Measurements from ENCODE around the gene L3MBTL1.
"Not testable (repeated sequence)": the region's sequence is repeated elsewhere in the genome, so short reads cannot be mapped to it uniquely, and the experiment has no call there.

L3MBTL1 gene

DNA sequence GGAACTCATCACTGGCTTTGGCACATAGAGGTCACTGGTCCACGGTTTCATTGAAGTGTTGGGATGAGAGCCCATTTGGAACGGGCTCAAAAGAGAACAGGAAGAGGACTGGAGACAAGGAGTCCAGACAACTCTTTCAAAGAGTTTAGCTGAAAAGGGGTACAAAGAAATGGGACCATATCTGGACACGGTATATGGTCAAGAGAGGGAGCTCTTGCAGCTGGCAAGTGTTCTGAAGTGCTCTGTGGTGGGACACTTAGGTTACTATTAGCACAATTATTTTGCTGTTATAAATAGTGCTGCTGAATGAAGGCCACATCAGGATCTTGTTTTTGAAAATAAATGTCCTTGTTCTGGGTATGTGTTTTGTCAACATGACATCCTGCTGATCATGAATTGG, 55.9 kb downstream of the L3MBTL1 start:
- no peak for FAIRE-seq

- FAIRE-seq: no peak
Observed at GRCh38 chr20:43563991-43564390, 56.5 kb downstream of the L3MBTL1 start.

DNA sequence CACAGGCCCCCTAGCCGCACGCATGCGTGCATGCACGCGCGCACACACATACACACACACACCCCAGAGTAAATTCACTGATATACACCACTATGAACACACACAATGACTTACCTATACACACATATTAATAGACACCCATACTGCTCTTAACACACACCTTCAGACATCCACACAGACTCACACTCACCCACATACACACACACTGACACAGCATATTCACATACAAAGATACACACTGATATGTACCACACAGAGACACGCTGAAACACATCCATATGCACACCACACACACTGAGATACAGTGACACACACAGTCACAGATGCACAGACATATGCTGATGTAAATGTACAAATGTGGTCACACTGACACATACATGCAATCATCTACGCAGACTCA, 57.0 kb downstream of the L3MBTL1 start:
- no peak for FAIRE-seq

DNA sequence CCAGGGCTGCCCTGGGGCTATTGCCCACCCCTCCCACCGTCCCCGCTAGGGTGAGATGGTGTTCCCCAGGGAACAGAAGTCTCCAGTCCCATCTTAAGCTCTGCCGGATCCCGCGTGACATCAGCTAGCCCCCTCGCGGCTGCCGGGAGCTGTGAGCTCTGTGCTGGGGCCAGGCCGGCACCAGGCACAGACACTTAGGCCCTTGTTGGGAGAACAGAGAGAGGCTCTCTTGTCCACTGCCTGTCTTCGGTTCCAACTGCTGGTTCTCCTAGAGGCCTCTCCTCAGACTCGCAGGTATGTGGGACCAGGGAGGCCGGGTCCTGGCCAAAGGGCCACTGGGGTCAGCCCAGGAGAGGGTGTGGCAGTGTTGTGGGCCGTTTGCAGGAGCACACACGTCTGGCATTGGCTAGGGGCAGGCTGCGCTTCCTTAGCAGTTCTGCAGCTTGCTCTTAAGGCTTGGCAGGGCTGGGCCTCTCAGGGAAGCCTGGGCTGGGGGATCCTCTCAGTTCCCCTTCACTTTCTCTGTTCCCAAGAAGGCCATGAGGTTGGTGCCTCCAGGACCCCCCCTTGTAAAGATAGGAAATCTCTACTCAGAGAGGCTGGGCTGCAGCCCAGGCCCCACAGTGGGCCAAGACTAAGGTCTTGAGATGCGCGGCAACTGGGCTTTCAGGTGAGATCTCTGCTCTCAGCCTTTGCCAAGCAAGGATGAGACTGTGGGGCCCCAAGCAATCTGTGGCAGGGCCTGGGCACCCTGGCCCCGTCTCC, 57.7 kb downstream of the L3MBTL1 start:
- no peak for FAIRE-seq

- no peak for FAIRE-seq
Observed at GRCh38 chr20:43565758-43566104, 58.2 kb downstream of the L3MBTL1 start.

- FAIRE-seq: no peak
Observed at GRCh38 chr20:43567477-43567876, 60.0 kb downstream of the L3MBTL1 start.

GRCh38 chr20:43568706-43569105, 61.2 kb downstream of the L3MBTL1 start:
- FAIRE-seq: no peak

- no peak for FAIRE-seq
Observed at GRCh38 chr20:43569282-43569681, 61.8 kb downstream of the L3MBTL1 start.

DNA sequence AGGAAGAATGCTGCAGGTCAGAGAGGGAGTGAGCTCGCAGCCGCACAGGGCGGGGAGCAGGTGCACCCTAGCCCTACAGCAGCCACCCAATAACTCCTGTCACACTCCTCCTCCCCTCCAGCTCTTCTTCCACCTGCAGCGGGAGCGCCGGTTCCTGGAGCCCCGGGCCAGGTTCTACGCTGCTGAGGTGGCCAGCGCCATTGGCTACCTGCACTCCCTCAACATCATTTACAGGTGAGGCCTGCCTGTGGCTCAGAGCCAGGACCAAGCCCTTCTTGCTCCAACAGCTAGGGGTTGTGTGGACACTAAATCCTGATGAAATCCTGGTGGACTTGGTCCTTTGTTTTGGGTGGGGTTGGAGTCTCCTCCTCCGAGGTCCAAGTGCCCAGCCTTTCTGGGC, 63.0 kb downstream of the L3MBTL1 start:
- FAIRE-seq: no peak

GRCh38 chr20:43571310-43571709, 63.8 kb downstream of the L3MBTL1 start:
- FAIRE-seq: no peak

GRCh38 chr20:43571771-43572170, 64.3 kb downstream of the L3MBTL1 start:
- FAIRE-seq: no peak

DNA sequence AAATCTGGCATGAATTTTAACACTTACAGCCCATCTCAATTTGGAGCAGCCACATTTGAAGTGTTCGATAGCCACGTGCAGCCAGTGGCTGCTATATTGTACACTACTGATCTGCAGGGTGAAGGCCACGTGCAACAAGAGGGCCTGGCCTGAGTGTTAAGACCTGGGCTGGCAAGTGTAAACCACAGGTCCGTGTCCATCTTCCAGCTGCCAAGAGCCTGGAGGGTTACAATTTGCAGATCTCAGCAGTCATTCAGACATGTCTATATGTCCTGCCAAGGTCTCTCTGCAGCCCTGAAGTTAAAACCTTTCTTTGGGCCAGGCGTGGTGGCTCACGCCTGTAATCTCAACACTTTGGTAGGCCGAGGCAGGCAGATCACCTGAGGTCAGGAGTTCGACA, 65.4 kb downstream of the L3MBTL1 start:
- FAIRE-seq: no peak

DNA sequence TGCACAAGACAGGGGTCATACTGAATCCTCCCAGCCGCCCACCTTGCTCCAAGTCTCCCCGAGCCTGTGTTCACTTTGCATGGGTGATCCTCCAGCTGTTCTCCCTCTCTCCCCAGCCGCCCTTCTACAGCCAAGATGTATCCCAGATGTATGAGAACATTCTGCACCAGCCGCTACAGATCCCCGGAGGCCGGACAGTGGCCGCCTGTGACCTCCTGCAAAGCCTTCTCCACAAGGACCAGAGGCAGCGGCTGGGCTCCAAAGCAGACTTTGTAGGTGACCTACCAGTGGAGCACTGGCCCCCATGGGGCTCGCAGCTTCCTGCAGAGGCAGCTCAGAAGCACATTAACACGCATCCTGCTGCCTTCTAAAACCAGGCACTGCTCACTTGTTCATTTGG, 68.6 kb downstream of the L3MBTL1 start:
- no peak for FAIRE-seq

DNA sequence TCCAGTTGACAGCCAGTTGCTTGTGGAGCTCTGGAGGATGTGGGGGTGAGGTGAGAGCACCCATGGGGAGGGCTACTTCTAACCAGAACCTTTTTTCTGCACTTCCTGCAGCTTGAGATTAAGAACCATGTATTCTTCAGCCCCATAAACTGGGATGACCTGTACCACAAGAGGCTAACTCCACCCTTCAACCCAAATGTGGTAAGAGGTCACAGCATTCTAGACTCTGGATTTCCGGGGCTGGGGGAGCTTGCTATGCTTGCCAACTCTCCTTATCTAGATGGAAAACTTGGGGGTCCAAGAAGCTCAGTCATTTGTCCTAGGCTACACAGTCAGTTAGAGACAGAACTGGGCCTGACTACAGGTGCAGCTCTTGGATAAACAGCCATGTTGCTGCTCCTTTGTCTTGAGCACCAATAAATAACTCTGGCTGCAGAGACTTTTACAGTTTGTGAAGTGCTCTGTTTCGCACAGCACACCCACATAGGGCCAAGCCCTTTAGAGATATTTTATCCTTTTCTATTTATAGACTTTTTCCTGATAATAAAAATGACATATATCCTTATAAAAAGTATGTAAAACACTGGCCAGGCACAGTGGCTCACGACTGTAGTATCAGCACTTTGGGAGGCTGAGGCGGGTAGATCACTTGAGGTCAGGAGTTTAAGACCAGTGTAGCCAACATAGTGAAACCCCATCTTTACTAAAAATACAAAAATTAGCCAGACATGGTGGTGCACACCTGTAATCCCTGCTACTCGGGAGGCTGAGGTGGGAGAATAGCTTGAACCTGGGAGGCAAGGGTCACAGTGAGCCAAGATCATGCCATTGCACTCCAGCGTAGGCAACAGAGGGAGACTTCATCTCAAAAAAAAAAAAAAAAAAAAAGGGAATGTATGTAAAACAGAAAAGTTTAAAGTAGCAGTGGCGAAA, 72.6 kb downstream of the L3MBTL1 start:
- no peak for FAIRE-seq

DNA sequence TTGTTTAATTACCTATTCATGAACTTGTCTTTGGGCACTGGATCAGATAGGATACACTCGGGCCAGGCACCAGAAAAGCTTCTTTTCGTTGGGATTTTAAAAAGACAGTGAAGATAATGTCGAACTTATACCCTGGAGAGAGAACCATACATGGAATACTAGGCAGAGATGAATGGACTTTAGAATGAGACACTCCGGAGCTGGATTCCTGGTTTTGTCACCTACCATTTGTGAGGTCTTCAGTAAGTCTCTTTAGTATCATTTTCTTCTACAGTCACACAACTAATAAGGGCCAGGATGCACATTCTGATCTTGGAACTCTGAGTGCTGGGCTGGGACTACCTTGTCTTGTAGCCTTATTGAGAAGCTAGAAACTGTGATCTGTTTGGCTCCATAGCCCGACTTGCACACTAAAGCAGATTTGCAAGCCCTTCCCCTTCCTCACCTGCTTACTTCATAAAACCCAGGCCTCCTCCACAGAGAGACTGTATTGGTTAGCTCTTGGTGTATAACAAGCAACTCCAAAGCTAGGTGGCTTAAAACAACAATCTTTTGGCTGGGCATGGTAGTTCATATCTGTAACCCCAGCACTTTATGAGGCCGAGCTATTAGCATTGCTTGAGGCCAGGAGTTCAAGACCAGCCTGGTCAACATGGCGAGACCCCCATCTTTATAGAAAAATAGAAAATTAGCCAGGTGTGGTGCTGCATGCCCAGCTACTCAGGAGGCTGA, 75.8 kb downstream of the L3MBTL1 start:
- no peak for FAIRE-seq

DNA sequence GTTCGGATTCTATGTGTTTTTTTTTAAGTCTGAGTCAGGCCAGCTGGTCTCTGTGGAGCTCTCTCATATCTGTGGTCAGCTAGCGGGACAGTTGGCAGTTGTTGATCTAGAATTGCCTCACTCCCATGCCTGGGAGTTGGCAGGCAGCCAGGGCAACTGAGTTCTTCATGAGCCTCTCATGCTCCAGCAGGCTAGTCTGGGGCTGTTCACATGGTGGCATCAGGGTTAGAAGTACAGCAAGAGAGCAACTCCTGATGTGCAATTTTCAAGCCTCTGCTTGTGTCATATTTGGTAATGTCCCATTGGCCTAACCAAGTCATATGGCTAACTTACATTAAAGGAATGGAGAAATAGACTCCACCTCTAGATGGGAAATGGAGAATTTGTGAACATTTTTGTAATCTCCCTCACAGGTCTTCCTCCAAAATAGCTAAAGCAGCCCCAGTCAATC, 76.5 kb downstream of the L3MBTL1 start:
- FAIRE-seq: no peak

DNA sequence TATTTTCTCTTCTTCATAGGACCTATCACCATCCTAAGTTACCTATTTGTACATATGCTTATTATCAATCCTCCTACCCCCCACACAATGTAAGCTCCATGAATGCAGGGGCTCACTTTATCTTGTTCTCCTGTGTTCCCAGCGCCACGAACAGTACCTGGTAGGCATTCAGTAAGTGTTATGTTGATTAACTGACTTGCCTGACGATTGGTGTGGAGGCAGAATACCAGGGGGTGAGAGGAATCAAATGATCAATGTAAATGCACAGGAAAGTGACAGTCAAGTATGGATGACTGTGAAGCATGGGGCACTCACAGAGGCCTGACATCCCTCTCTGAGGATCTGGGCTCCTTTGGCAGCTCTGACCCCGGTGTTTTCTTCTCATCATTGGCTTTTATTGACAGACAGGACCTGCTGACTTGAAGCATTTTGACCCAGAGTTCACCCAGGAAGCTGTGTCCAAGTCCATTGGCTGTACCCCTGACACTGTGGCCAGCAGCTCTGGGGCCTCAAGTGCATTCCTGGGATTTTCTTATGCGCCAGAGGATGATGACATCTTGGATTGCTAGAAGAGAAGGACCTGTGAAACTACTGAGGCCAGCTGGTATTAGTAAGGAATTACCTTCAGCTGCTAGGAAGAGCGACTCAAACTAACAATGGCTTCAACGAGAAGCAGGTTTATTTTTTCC, 77.1 kb downstream of the L3MBTL1 start:
- FAIRE-seq: no peak

DNA sequence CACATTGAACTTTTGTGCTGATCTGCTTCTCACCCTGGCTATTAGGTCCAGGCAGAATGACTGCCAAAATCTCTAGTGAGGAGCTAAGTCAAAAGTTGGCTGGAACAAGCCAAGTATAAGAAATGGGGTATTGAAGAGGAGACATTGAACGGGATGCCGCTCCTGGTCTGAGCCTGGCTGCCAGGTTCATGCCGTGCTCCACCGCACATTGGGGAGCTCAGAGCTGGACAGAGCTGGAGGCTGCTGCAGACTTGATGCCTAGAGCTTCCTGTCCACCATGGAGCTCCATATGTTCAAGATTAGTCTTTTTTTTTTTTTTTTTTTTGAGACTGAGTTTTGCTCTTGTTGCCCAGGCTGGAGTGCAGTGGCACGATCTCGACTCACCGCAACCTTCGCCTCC, 79.1 kb downstream of the L3MBTL1 start:
- FAIRE-seq: no peak

- FAIRE-seq: not testable (repeated sequence)
Observed at GRCh38 chr20:43588526-43588925, 81.0 kb downstream of the L3MBTL1 start.

GRCh38 chr20:43590036-43590391, 82.5 kb downstream of the L3MBTL1 start:
- no peak for FAIRE-seq

DNA sequence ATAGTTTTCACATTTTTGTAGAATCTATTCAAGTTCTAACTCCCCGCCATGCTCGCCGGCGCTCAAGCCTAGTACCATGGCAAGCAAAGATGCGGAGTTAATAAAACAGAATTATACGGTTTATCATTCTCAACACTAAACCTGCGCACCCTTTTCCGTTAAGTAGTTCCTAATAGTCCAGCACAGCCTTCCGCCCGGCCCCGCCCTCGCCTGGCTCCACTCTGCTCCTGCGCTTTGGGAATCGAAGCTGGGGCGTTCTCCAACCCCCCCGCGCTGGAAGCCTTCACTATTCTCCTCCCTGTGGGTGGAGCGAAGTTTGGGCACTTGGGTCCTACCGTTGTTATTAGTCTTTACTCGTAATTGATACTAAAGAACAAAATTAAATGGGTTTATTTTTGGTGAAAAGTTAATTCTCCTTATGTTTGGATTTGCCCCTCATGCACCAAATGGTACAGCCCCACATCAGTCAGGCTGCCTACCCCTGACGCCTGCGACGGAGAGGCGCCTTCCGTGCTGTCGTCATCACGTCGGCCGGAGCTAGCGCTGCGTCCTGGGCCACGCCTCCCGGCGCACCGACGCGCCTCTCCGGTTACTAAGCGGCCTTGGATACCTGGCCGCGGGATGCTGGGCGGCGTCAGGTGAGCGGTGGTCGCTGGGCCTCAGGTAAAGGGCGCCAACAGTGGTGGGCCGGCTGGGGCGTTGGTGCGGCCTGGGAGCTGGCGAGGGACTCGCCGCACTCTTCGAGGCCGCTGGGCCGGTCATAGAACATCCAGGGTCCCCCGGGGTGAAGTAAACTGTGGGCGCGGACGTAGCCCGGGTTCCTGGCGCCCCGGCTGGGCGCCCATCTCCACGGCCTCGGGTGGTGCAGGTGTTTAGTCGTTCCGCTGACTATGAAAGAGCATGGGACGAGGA, 83.2 kb downstream of the L3MBTL1 start, which contains the start of gene IFT52:
IFT52 (plus strand) TSS at position 546 of the 912 bp plus-strand sequence. CDS start 3,762 bp downstream, outside the sequence.
- FAIRE-seq: no peak
